Activated naive CD4-positive, alpha-beta T cell treated with anti-CD3 and anti-CD28 coated beads for 36 hours (primary cell): ENCODE data around the gene GPM6B. TPM values are rescaled to one million over a fixed set of nuclear protein-coding genes. Genes with fewer than 3 reads are reported as not detected.
A peak's percentile ranks its signal among the peaks of the same experiment; 100 is the strongest.
"Not testable (repeated sequence)": the region's sequence is repeated elsewhere in the genome, so short reads cannot be mapped to it uniquely, and the experiment has no call there.

Experiments used
- CTCF ChIA-PET: fragments of 350-600 bp; sonication (Branson Sonifier 250); formaldehyde crosslinking; loops from one replicate; lab custom pipeline; 2021; ENCODE audit warnings: antibody characterized with exemption; lab: Charles Lee
- DNase-seq: peaks from one replicate; pipeline ENCODE4 v3.0.0-alpha.2; 2020
- H3K27ac Mint-ChIP-seq: one replicate; pipeline ENCODE4 v1.8.0; 2021; ENCODE audit warnings: mild to moderate bottlenecking, mixed read lengths
- H3K27me3 Mint-ChIP-seq: one replicate; pipeline ENCODE4 v1.8.0; 2021; ENCODE audit warnings: low read depth, mixed read lengths
- H3K36me3 Mint-ChIP-seq: one replicate; pipeline ENCODE4 v1.8.0; 2021; ENCODE audit warnings: low read depth, mixed read lengths
- H3K4me1 Mint-ChIP-seq: one replicate; pipeline ENCODE4 v1.8.0; 2021; ENCODE audit warnings: low read depth, mixed read lengths
- H3K4me3 Mint-ChIP-seq: one replicate; pipeline ENCODE4 v1.8.0; 2021; ENCODE audit warnings: mild to moderate bottlenecking, moderate library complexity, mixed read lengths
- H3K9me3 Mint-ChIP-seq: one replicate; pipeline ENCODE4 v1.8.0; 2021; ENCODE audit warnings: mixed read lengths
- intact Hi-C: fragments of 100-400 bp; cut with micrococcal nuclease; formaldehyde crosslinking; loops from one replicate; pipeline ENCODE4 v1.15.1; 2023
- total RNA-seq, 2 experiments: library from RNA; stranded (reverse); gene quantifications; one replicate each; pipeline ENCODE4 v1.2.3, GENCODE V29; 2021

Gene GPM6B
- total RNA-seq, 2 experiments from 2014 or later: not detected

- peaks cover 2% of the 10 kb centered on the region for H3K9me3 Mint-ChIP-seq
- DNase-seq: peak; percentile 92
- H3K4me3 Mint-ChIP-seq: peak within 1 kb of the TSS; percentile 95
- peaks cover 29% of the 10 kb centered on the region for H3K36me3 Mint-ChIP-seq
- peak within 1 kb of the TSS; percentile 92 for H3K27ac Mint-ChIP-seq
- peaks cover 43% of the 10 kb centered on the region for H3K4me1 Mint-ChIP-seq
- CTCF ChIA-PET: interaction anchor here (0.9 to 2.7 kb wide), 4 partner anchors 11 to 295 kb away, joined by 3 to 8 read pairs (median 4); partner anchors contain the start of gene GEMIN8
- intact Hi-C loops: loop anchor here (1.0 to 10.0 kb wide), 9 partner anchors 8 to 1601 kb away; partner anchors contain the start of genes FANCB, MOSPD2, PIGA and TCEANC
- no peaks in the 10 kb centered on the region for H3K27me3 Mint-ChIP-seq
These were observed 82.4 kb downstream of the GPM6B start, which contains the start of the genes OFD1 and TRAPPC2 for GRCh38 chrX:13734278-13735172. Gene OFD1, plus strand, starts transcription at chrX:13734748. Its CDS starts 324 bp downstream, at chrX:13735072. Gene TRAPPC2, minus strand, starts transcription at chrX:13734620. Its CDS starts 14,657 bp downstream, at chrX:13719963.

- CTCF ChIA-PET: interaction anchor here (0.8 to 1.1 kb wide), 2 partner anchors 12 to 36 kb away, joined by 3 to 5 read pairs; no protein-coding TSS in a partner anchor
- Mint-ChIP-seq H3K36me3 (peaks cover 38% of the 10 kb centered on the region), H3K27me3 (no peaks in the 10 kb centered on the region), H3K27ac (peak overlapping the region; percentile 92), H3K4me1 (peaks cover 47% of the 10 kb centered on the region), H3K9me3 (peaks cover 2% of the 10 kb centered on the region), H3K4me3 (peak overlapping the region; percentile 95)
- intact Hi-C loops: loop anchor here (2.0 to 10.0 kb wide), 2 partner anchors 15 to 1141 kb away; partner anchors contain the start of genes FANCB and MOSPD2
- DNase-seq: no peak
These were observed 83.4 kb downstream of the GPM6B start for GRCh38 chrX:13733506-13733905.

- Mint-ChIP-seq H3K4me1 (peaks cover 50% of the 10 kb centered on the region), H3K27me3 (no peaks in the 10 kb centered on the region)
These were observed 84.4 kb downstream of the GPM6B start for GRCh38 chrX:13732246-13733067.

GRCh38 chrX:13730523-13730922 lies 86.4 kb downstream of the GPM6B start:
- H3K27ac Mint-ChIP-seq: not testable (repeated sequence)

More at GRCh38 chrX:13732246-13733067, 84.4 kb downstream of the GPM6B start:
- intact Hi-C loops: loop anchor here (2.0 to 10.0 kb wide), 2 partner anchors 14 to 1142 kb away; partner anchors contain the start of genes FANCB and MOSPD2
- Mint-ChIP-seq H3K36me3 (peaks cover 48% of the 10 kb centered on the region), H3K27ac (peak overlapping the region; percentile 24), H3K4me3 (peak overlapping the region; percentile 95), H3K9me3 (peaks cover 3% of the 10 kb centered on the region)
- CTCF ChIA-PET: interaction anchor here (0.7 kb wide), 1 partner anchor 45 kb away, joined by 3 read pairs; no protein-coding TSS in a partner anchor
- no peak for DNase-seq

GRCh38 chrX:13726583-13726982 lies 90.3 kb downstream of the GPM6B start:
- H3K9me3 Mint-ChIP-seq, H3K4me3 Mint-ChIP-seq, H3K27me3 Mint-ChIP-seq, DNase-seq, CTCF ChIA-PET, intact Hi-C loops: not testable (repeated sequence)
- H3K36me3 Mint-ChIP-seq: peaks cover 63% of the 10 kb centered on the region
- peak overlapping the region; percentile 66 for H3K27ac Mint-ChIP-seq
- peaks cover 56% of the 10 kb centered on the region for H3K4me1 Mint-ChIP-seq

More at GRCh38 chrX:13730523-13730922, 86.4 kb downstream of the GPM6B start:
- H3K4me1 Mint-ChIP-seq: peaks cover 58% of the 10 kb centered on the region
- not testable (repeated sequence) for DNase-seq, H3K9me3 Mint-ChIP-seq, H3K27me3 Mint-ChIP-seq, H3K4me3 Mint-ChIP-seq
- H3K36me3 Mint-ChIP-seq: peaks cover 62% of the 10 kb centered on the region
- CTCF ChIA-PET: interaction anchor here (0.7 kb wide), 1 partner anchor 33 kb away, joined by 4 read pairs; no protein-coding TSS in a partner anchor
- intact Hi-C loops: loop anchor here (10.0 kb wide), 1 partner anchor 1144 kb away; the partner anchor contains the start of genes FANCB and MOSPD2

- Mint-ChIP-seq H3K36me3 (peaks cover 53% of the 10 kb centered on the region), H3K4me1 (peaks cover 45% of the 10 kb centered on the region)
- H3K4me3 Mint-ChIP-seq, H3K27ac Mint-ChIP-seq, H3K27me3 Mint-ChIP-seq, H3K9me3 Mint-ChIP-seq, intact Hi-C loops: not testable (repeated sequence)
- peak; percentile 22 for DNase-seq
- CTCF ChIA-PET: interaction anchor here (1.4 kb wide), 1 partner anchor 11 kb away, joined by 3 read pairs; no protein-coding TSS in a partner anchor
These were observed 92.0 kb downstream of the GPM6B start for GRCh38 chrX:13724878-13725277.

- DNase-seq: no peak
- Mint-ChIP-seq H3K4me1 (peaks cover 44% of the 10 kb centered on the region), H3K27me3 (no peaks in the 10 kb centered on the region), H3K27ac (no peak overlapping the region), H3K36me3 (peaks cover 38% of the 10 kb centered on the region), H3K9me3 (peaks cover 3% of the 10 kb centered on the region), H3K4me3 (no peak overlapping the region)
- CTCF ChIA-PET: no interaction called here
- intact Hi-C loops: no loop called here
These were observed 94.9 kb downstream of the GPM6B start for GRCh38 chrX:13721819-13722519.

GRCh38 chrX:13721371-13721770 lies 95.5 kb downstream of the GPM6B start:
- Mint-ChIP-seq H3K27me3 (no peaks in the 10 kb centered on the region), H3K4me3 (no peak overlapping the region), H3K27ac (no peak overlapping the region), H3K36me3 (peaks cover 33% of the 10 kb centered on the region), H3K4me1 (peaks cover 40% of the 10 kb centered on the region), H3K9me3 (peaks cover 3% of the 10 kb centered on the region)
- intact Hi-C loops: no loop called here
- DNase-seq: no peak
- CTCF ChIA-PET: no interaction called here

Other genes starting within 250 kb of the GPM6B start
- under 1 TPM in 1 of 2 experiments, not detected in 1; 0.12 TPM for gene EGFL6, start 247.5 kb downstream of the GPM6B start, total RNA-seq
- gene TCEANC, start 164.0 kb downstream of the GPM6B start, total RNA-seq: 1 to 10 TPM; 2.5 to 2.7 TPM
- gene RAB9A, start 128.0 kb downstream of the GPM6B start, total RNA-seq: 10 to 100 TPM; 22.8 to 23.3 TPM
- gene TRAPPC2, start 82.5 kb downstream of the GPM6B start, total RNA-seq: 10 to 100 TPM in 1 of 2 experiments, 1 to 10 TPM in 1; 9.6 to 10.7 TPM
- 10 to 100 TPM; 25.3 to 26.2 TPM for gene OFD1, start 82.3 kb downstream of the GPM6B start, total RNA-seq
- gene GEMIN8, start 212.8 kb upstream of the GPM6B start, total RNA-seq: 1 to 10 TPM; 4.7 to 5.1 TPM